Measurements from ENCODE around the gene CAMTA1.

Gene CAMTA1

GRCh38 chr1:7208647-7209180 is 423.5 kb downstream of the CAMTA1 start:
- no peaks in the 10 kb centered on the region for H3K36me3 ChIP-seq (ENCODE audit: control insufficient read depth in 2 of 2, insufficient read depth in 1 of 2, low read length in 2 of 2)
- ChIA-PET CTCF (interaction anchor here (0.6 to 4.9 kb wide), 22 partner anchors 9 to 489 kb away, joined by 3 to 45 read pairs (median 4); no protein-coding TSS in a partner anchor), POLR2A (no interaction called here)
- no peak overlapping the region for H3K27ac ChIP-seq (ENCODE audit: extremely low read depth, low read depth, low read length)
- no peaks in the 10 kb centered on the region for H3K4me1 ChIP-seq (ENCODE audit: control insufficient read depth, insufficient read depth, low read length)
- no peak overlapping the region for H3K4me3 ChIP-seq (ENCODE audit: low read depth, low read length)
- no peaks in the 10 kb centered on the region for H3K9me3 ChIP-seq (ENCODE audit: control insufficient read depth, insufficient read depth, low read depth, low read length)
- peak; percentile 79 for TF ChIP-seq EGR2 (tag by site-specific recombination; IDR thresholded peaks at IDR 0.05; ENCODE audit: low read depth)
- peak; percentile 61; the same call in 1 of the 2 replicates for TF ChIP-seq ZFHX2 (tag by site-specific recombination; conservative IDR thresholded peaks at IDR 0.05)
- no peak for TF ChIP-seq ZNF133 (tag by site-specific recombination; IDR thresholded peaks at IDR 0.05)

- TF ChIP-seq ZNF664 (tag by site-specific recombination; IDR thresholded peaks at IDR 0.05) = no peak
- TF ChIP-seq ZNF366 (tag by site-specific recombination; conservative IDR thresholded peaks at IDR 0.05) = no peak
- TF ChIP-seq ZNF510 (tag by site-specific recombination; IDR thresholded peaks at IDR 0.05; ENCODE audit: insufficient replicate concordance) = no peak
- H3K4me1 ChIP-seq (ENCODE audit: control insufficient read depth, insufficient read depth, low read length) = no peaks in the 10 kb centered on the region
- ChIA-PET POLR2A (no interaction called here), CTCF (interaction anchor here (0.6 to 4.9 kb wide), 3 partner anchors 166 to 453 kb away, joined by 3 to 45 read pairs (median 9); no protein-coding TSS in a partner anchor)
- H3K9me3 ChIP-seq (ENCODE audit: control insufficient read depth, insufficient read depth, low read depth, low read length) = no peaks in the 10 kb centered on the region
- H3K4me3 ChIP-seq (ENCODE audit: low read depth, low read length) = no peak overlapping the region
- no peaks in the 10 kb centered on the region for H3K36me3 ChIP-seq (ENCODE audit: control insufficient read depth in 2 of 2, insufficient read depth in 1 of 2, low read length in 2 of 2)
- H3K27ac ChIP-seq (ENCODE audit: extremely low read depth, low read depth, low read length) = no peak overlapping the region
These were observed 424.1 kb downstream of the CAMTA1 start for GRCh38 chr1:7209336-7209735.

- no peak for TF ChIP-seq ZBTB44 (tag by site-specific recombination; IDR thresholded peaks at IDR 0.05)
- peak; percentile 74 for TF ChIP-seq CTCF (tag by site-specific recombination; IDR thresholded peaks at IDR 0.05)
- TF ChIP-seq ZNF2 (tag by site-specific recombination; IDR thresholded peaks at IDR 0.05) = peak; percentile 80; the same call in 1 of the 2 replicates
- TF ChIP-seq ZNF664 (tag by site-specific recombination; IDR thresholded peaks at IDR 0.05) = no peak
- peak; percentile 96 for TF ChIP-seq ZNF654 (tag by site-specific recombination; IDR thresholded peaks at IDR 0.05; ENCODE audit: low read depth)
- TF ChIP-seq ZNF660 (tag by site-specific recombination; IDR thresholded peaks at IDR 0.05) = 0 out of 2 replicates have a peak, but pooled peaks have one; percentile 36
- peak; percentile 81 for TF ChIP-seq ZNF513 (tag by site-specific recombination; IDR thresholded peaks at IDR 0.05)
- TF ChIP-seq ZNF324 (tag by site-specific recombination; IDR thresholded peaks at IDR 0.05) = 0 out of 2 replicates have a peak, but pooled peaks have one; percentile 31
- no peak for TF ChIP-seq ZSCAN18 (tag by site-specific recombination; IDR thresholded peaks at IDR 0.05)
- ChIA-PET POLR2A (no interaction called here), CTCF (interaction anchor here (0.6 to 2.4 kb wide), 11 partner anchors 10 to 572 kb away, joined by 3 to 13 read pairs (median 3); no protein-coding TSS in a partner anchor)
- Histone ChIP-seq H3K36me3 (ENCODE audit: control insufficient read depth in 2 of 2, insufficient read depth in 1 of 2, low read length in 2 of 2) (no peaks in the 10 kb centered on the region), H3K4me1 (ENCODE audit: control insufficient read depth, insufficient read depth, low read length) (no peaks in the 10 kb centered on the region), H3K4me3 (ENCODE audit: low read depth, low read length) (no peak overlapping the region), H3K27ac (ENCODE audit: extremely low read depth, low read depth, low read length) (no peak overlapping the region), H3K9me3 (ENCODE audit: control insufficient read depth, insufficient read depth, low read depth, low read length) (no peaks in the 10 kb centered on the region)
These were observed 433.1 kb downstream of the CAMTA1 start for GRCh38 chr1:7218210-7218832.

Data from HEK293 (cell line).